Mucosa of descending colon (tissue), 3 donors: Measurements from ENCODE around the gene SFMBT2. TPM values are rescaled to one million over a fixed set of nuclear protein-coding genes. Genes with fewer than 3 reads are reported as not detected.

Source experiments
- ATAC-seq: fragments of 200-7000 bp; cut with Tn5 transposase; one replicate; pipeline ENCODE4 v1.9.1; 2020; ENCODE audit warnings: mild to moderate bottlenecking, moderate library complexity
- DNase-seq, 3 donors: peaks; one replicate each; pipeline ENCODE4 v3.0.0-alpha.2; 2020
- H3K36me3 ChIP-seq: fragments of 200-600 bp; one replicate; pipeline ENCODE4 v1.8.0; 2021; ENCODE audit warnings: low read depth, mild to moderate bottlenecking
- H3K4me1 ChIP-seq: fragments of 200-600 bp; one replicate; pipeline ENCODE4 v1.8.0; 2021; ENCODE audit warnings: low read depth, mild to moderate bottlenecking
- H3K4me3 ChIP-seq: fragments of 200-600 bp; one replicate; pipeline ENCODE4 v1.8.0; 2021; ENCODE audit warnings: mild to moderate bottlenecking
- H3K9me3 ChIP-seq: fragments of 200-600 bp; one replicate; pipeline ENCODE4 v1.8.0; 2021; ENCODE audit warnings: mild to moderate bottlenecking
- intact Hi-C, 2 donors: fragments of 100-400 bp; cut with DNase I in 1 of 2; cut with micrococcal nuclease in 1 of 2; formaldehyde crosslinking; loops; one replicate each; pipeline versions ENCODE4 v1.11.0 to v1.11.1; 2022; cut with DNase I, micrococcal nuclease
- total RNA-seq, 3 donors: library from RNA; stranded (reverse); fragmentation: NEBNext Ultra II Directional in 2 of 3; extraction: Animal tissue kit (Norgen Biotek cat#: 25700) in 2 of 3; gene quantifications; one replicate each; pipeline versions ENCODE4 v1.2.1 to v1.2.4, GENCODE V29; 2021 to 2023
- TF ChIP-seq, protein P1 (sequence below): fragments of 200-600 bp; IDR thresholded peaks from one replicate; pipeline ENCODE4 v1.8.0; 2022; ENCODE audit warnings: antibody characterized with exemption, mild to moderate bottlenecking
- donor health status: DM: no; HTN: no; CAD: no; lungs with moderate emphysema.
- donor health status: DM: no; HTN: no; CAD: no.
- donor health status: DM: no; HTN: yes; CAD: no.

SFMBT2 gene
- total RNA-seq, 3 donors from 2014 or later = 3.9 to 8.8 (median 5.7) TPM

- TF ChIP-seq, protein P1, sequence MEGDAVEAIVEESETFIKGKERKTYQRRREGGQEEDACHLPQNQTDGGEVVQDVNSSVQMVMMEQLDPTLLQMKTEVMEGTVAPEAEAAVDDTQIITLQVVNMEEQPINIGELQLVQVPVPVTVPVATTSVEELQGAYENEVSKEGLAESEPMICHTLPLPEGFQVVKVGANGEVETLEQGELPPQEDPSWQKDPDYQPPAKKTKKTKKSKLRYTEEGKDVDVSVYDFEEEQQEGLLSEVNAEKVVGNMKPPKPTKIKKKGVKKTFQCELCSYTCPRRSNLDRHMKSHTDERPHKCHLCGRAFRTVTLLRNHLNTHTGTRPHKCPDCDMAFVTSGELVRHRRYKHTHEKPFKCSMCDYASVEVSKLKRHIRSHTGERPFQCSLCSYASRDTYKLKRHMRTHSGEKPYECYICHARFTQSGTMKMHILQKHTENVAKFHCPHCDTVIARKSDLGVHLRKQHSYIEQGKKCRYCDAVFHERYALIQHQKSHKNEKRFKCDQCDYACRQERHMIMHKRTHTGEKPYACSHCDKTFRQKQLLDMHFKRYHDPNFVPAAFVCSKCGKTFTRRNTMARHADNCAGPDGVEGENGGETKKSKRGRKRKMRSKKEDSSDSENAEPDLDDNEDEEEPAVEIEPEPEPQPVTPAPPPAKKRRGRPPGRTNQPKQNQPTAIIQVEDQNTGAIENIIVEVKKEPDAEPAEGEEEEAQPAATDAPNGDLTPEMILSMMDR = no peak
- no peaks in the 10 kb centered on the region for H3K4me1 ChIP-seq
- DNase-seq (no peak), ATAC-seq (no peak)
- peaks cover 3% of the 10 kb centered on the region for H3K9me3 ChIP-seq
- H3K36me3 ChIP-seq = no peaks in the 10 kb centered on the region
- intact Hi-C loops = no loop called here
- H3K4me3 ChIP-seq = no peak overlapping the region
These were observed 276.9 kb downstream of the SFMBT2 start for GRCh38 chr10:7133958-7134357.

- no peaks in the 10 kb centered on the region for H3K4me1 ChIP-seq
- no peaks in the 10 kb centered on the region for H3K36me3 ChIP-seq
- intact Hi-C loops = no loop called here
- TF ChIP-seq, protein P1 = no peak
- no peak overlapping the region for H3K4me3 ChIP-seq
- ATAC-seq = no peak
- peaks cover 3% of the 10 kb centered on the region for H3K9me3 ChIP-seq
- DNase-seq = no peak
These were observed 277.6 kb downstream of the SFMBT2 start for GRCh38 chr10:7133278-7133677.

DNA sequence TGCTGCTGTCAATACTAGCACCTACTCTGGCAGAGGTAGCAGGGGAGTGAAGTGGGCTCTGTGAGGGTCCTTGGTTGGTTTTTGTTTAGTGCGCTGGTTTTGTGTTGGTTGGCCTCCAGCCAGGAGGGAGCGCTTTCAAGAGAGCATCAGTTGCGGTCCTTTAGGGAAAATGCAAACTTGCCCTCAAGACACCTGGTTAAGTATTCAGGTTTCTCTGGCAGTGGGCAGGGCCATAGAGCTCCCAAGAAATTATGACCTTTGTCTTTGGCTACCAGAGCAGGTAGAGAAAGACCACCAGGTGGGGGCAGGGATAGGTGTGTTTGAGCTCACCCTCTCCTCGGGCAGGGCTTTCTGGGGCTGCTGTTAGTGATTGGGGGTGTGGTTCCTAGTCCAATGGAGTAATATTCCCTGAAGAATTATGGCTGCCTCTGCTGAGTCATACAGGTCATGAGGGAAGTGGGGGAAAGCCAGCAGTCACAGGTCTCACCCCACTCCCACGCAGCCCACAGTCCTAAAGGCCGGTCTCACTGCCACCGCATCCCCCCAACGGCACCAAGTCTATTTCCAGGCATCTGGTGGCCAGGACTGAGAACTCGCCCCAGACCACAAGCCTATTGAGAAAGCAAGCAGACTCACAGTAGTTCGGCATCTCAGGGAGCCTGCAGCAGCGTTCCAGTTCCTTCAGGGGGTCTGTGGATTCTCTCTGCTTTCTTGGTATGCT is 280.5 kb downstream of the SFMBT2 start:
- no peaks in the 10 kb centered on the region for H3K4me1 ChIP-seq
- DNase-seq (no peak), ATAC-seq (no peak)
- intact Hi-C loops = no loop called here
- H3K9me3 ChIP-seq = peaks cover 3% of the 10 kb centered on the region
- H3K36me3 ChIP-seq = no peaks in the 10 kb centered on the region
- H3K4me3 ChIP-seq = no peak overlapping the region
- TF ChIP-seq, protein P1 = no peak

DNA sequence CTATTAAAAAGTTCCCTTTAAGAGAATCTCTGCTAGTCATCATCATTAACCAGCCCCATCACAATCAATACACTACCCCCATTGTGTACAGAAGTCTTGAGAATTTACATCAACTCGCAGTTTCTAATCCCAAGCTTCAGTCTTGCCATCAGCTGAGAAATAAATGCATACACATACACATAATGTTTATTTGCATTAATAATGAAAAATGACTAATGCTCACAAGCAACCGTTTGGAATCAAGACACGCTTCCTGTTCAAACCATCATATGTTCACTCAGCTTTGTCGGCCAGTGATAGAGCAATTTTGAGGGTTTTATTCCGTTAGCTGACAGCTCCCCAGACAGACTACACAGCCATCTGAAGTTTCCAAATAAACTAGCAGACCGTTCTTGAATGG is 287.1 kb downstream of the SFMBT2 start:
- Histone ChIP-seq H3K9me3 (no peaks in the 10 kb centered on the region), H3K4me3 (no peak overlapping the region), H3K4me1 (no peaks in the 10 kb centered on the region), H3K36me3 (no peaks in the 10 kb centered on the region)
- TF ChIP-seq, protein P1 = no peak
- intact Hi-C loops = no loop called here
- no peak for ATAC-seq
- DNase-seq = no peak

- ATAC-seq = no peak
- DNase-seq = no peak
- TF ChIP-seq, protein P1 = no peak
- Histone ChIP-seq H3K9me3 (no peaks in the 10 kb centered on the region), H3K36me3 (no peaks in the 10 kb centered on the region), H3K4me1 (no peaks in the 10 kb centered on the region), H3K4me3 (no peak overlapping the region)
- intact Hi-C loops = no loop called here
These were observed 288.3 kb downstream of the SFMBT2 start for GRCh38 chr10:7122561-7122960.
